K562 (cell line): ENCODE data around the gene SERF2. TPM values are rescaled to one million over a fixed set of nuclear protein-coding genes. Genes with fewer than 3 reads are reported as not detected.
A peak's percentile ranks its signal among the peaks of the same experiment; 100 is the strongest.

ENCODE experiments used
- ESRRA ChIP-seq: fragments of 450-650 bp; IDR thresholded peaks from 2 replicates; pipeline ENCODE4 v1.6.1; 2014; ENCODE audit warnings: low read depth, mild to moderate bottlenecking, moderate library complexity, borderline replicate concordance
- FOXM1 ChIP-seq, 2 experiments: fragments of 450-650 bp in 1 of 2; sonication (generic) in 1 of 2; formaldehyde crosslinking in 1 of 2; IDR thresholded peaks; 2 replicates each; pipeline versions ENCODE4 v1.6.1 to v1.9.0; 2017 to 2022; ENCODE audit warnings: low read depth in 2 of 2, mild to moderate bottlenecking in 2 of 2, missing genetic modification reagents in 1 of 2, moderate library complexity in 1 of 2
- GATAD2A ChIP-seq: fragments of 450-650 bp; IDR thresholded peaks from 2 replicates; pipeline ENCODE4 v1.6.1; 2017
- HDAC3 ChIP-seq: fragments of 450-650 bp; IDR thresholded peaks from 2 replicates; pipeline ENCODE4 v1.6.1; 2018; ENCODE audit warnings: borderline replicate concordance, mild to moderate bottlenecking, moderate library complexity; ENCODE audit not compliant: partially characterized antibody
- ILK ChIP-seq: fragments of 450-650 bp; IDR thresholded peaks from 2 replicates; pipeline ENCODE4 v1.6.1; 2016; ENCODE audit warnings: missing genetic modification characterization, low read depth, mild to moderate bottlenecking, missing compliant biosample characterization, moderate library complexity, borderline replicate concordance
- RAD21 ChIP-seq, 2 experiments: fragments of 250-450 bp in 1 of 2; fragments of 450-650 bp in 1 of 2; sonication (Bioruptor Pico) in 1 of 2; formaldehyde crosslinking in 1 of 2; IDR thresholded peaks in 1 of 2; conservative IDR thresholded peaks in 1 of 2; 2 replicates each; pipeline versions ENCODE4 v1.4.0 to v1.8.0; 2020 to 2022; ENCODE audit warnings: mild to moderate bottlenecking in 2 of 2, moderate library complexity in 1 of 2
- SIX5 ChIP-seq, 2 experiments: IDR thresholded peaks; 2 replicates each; pipeline ENCODE4 v1.6.1; 2011; ENCODE audit warnings: low read length in 2 of 2, borderline replicate concordance in 1 of 2, low read depth in 1 of 2, mild to moderate bottlenecking in 1 of 2, moderate library complexity in 1 of 2; ENCODE audit not compliant: insufficient read depth in 1 of 2
- SMC3 ChIP-seq: conservative IDR thresholded peaks from 2 replicates; pipeline ENCODE4 v1.6.1; 2011; ENCODE audit warnings: low read depth, low read length, improper control_type of control experiment; ENCODE audit not compliant: insufficient read depth
- TCF3 ChIP-seq: sonication (generic); formaldehyde crosslinking; IDR thresholded peaks from 2 replicates; pipeline ENCODE4 v1.4.0; 2020; ENCODE audit warnings: mild to moderate bottlenecking, missing genetic modification reagents
- TEAD4 ChIP-seq, 2 experiments: sonication (generic) in 1 of 2; formaldehyde crosslinking in 1 of 2; IDR thresholded peaks; 2 replicates each; pipeline versions ENCODE4 v1.6.1 to v1.8.0; 2012 to 2022; ENCODE audit warnings: borderline replicate concordance in 1 of 2, inconsistent platforms in 1 of 2, low read length in 1 of 2, mild to moderate bottlenecking in 1 of 2, missing genetic modification reagents in 1 of 2
- polyA plus RNA-seq, 8 experiments: library from polyadenylated mRNA; depleted of rRNA in 4 of 8; stranded (reverse) in 5 of 8; unstranded in 3 of 8; fragments of >200 nt; fragmentation: Nextera tagmentation in 2 of 8; fragmentation: Illumina TruSeq in 1 of 8; extraction: Ambion mirVana in 2 of 8; extraction: Trizol in 1 of 8; gene quantifications; 2 replicates each; pipeline versions ENCODE4 v1.2.1 to v1.2.3, GENCODE V29; 2011 to 2014; ENCODE audit warnings: inconsistent platforms in 1 of 8, missing spikeins in 1 of 8
- total RNA-seq, 7 experiments: library from RNA; depleted of rRNA in 6 of 7; stranded (reverse); fragments of >200 nt in 6 of 7; fragmentation: Illumina TruSeq in 2 of 7; extraction: Trizol in 2 of 7; gene quantifications; 2 replicates each; pipeline versions ENCODE4 v1.2.1 to v1.2.3, GENCODE V29; 2011 to 2021; ENCODE audit warnings: low replicate concordance in 1 of 7
- TF ChIP-seq, protein P1 (sequence below): fragments of 250-450 bp; sonication (Bioruptor Pico); IDR thresholded peaks from 2 replicates; pipeline ENCODE4 v1.4.0; 2020
- TF ChIP-seq, protein P2 (sequence below): fragments of 250-450 bp; sonication (Bioruptor Pico); IDR thresholded peaks from 2 replicates; pipeline ENCODE4 v1.8.0; 2021; ENCODE audit warnings: mild to moderate bottlenecking, moderate library complexity
- TF ChIP-seq, protein P3 (sequence below): fragments of 250-450 bp; sonication (Bioruptor Pico); IDR thresholded peaks from 2 replicates; pipeline ENCODE4 v1.5.0; 2021; ENCODE audit warnings: mild to moderate bottlenecking, borderline replicate concordance
- TF ChIP-seq, protein P4 (sequence below): fragments of 450-650 bp; formaldehyde crosslinking; IDR thresholded peaks from 2 replicates; pipeline ENCODE4 v1.4.0; 2022; ENCODE audit warnings: missing genetic modification characterization
- TF ChIP-seq, protein P5 (sequence below): fragments of 450-650 bp; formaldehyde crosslinking; IDR thresholded peaks from 2 replicates; pipeline ENCODE4 v1.4.0; 2020; ENCODE audit warnings: mild to moderate bottlenecking, moderate library complexity
- TF ChIP-seq, protein P6 (sequence below): fragments of 450-650 bp; IDR thresholded peaks from 2 replicates; pipeline ENCODE4 v1.6.1; 2016; ENCODE audit warnings: antibody characterized with exemption

The SERF2 gene
- total and polyA plus RNA-seq, 9 of the 15 experiments (the other 6 are each of a cell fraction or from before 2014, with no cell fraction given) = 497 to 3,360 (median 867) TPM

DNA sequence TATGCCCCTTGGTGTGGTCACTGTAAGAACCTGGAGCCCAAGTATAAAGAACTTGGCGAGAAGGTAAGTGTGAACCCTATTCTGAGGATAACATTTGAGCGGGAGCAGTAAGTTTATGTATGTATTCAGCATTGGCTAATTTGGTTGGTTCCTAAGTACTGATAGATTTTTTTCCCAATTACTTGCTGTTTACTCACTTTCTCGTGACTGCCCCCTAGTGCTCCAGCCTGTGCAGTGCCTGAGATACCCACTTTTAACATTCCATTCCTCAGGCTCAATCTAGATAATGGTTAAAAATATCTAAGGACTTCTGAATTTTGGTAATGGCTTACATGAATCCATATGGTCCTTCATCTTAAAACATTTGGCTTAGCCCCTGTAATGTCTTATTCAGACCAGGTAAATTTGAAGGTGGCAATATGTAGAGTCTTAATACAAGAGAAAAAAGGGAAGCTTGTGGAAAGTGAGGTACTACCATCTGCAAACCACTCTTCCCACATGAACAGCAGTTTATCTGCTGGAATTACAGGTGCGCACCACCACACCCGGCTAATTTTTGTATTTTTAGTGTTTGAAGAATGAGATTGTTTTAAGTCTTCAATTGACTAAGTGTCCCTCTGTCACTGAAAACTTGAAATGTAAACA lies 22.4 kb upstream of the SERF2 start (continued):
- TF ChIP-seq, protein P1, sequence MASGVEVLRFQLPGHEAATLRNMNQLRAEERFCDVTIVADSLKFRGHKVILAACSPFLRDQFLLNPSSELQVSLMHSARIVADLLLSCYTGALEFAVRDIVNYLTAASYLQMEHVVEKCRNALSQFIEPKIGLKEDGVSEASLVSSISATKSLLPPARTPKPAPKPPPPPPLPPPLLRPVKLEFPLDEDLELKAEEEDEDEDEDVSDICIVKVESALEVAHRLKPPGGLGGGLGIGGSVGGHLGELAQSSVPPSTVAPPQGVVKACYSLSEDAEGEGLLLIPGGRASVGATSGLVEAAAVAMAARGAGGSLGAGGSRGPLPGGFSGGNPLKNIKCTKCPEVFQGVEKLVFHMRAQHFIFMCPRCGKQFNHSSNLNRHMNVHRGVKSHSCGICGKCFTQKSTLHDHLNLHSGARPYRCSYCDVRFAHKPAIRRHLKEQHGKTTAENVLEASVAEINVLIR = no peak
- TF ChIP-seq GATAD2A = no peak
- TF ChIP-seq FOXM1 (IDR thresholded peaks at IDR 0.05; ENCODE audit: low read depth) = no peak
- TF ChIP-seq FOXM1 (CRISPR knock-in tag; IDR thresholded peaks at IDR 0.05; ENCODE audit: low read depth) = no peak
- TF ChIP-seq TEAD4 (IDR thresholded peaks at IDR 0.05; ENCODE audit: low read length) = peak; percentile 45
- TF ChIP-seq TEAD4 (CRISPR knock-in tag; IDR thresholded peaks at IDR 0.05; ENCODE audit: borderline replicate concordance) = no peak
- no peak for TF ChIP-seq HDAC3
- TF ChIP-seq, protein P2, sequence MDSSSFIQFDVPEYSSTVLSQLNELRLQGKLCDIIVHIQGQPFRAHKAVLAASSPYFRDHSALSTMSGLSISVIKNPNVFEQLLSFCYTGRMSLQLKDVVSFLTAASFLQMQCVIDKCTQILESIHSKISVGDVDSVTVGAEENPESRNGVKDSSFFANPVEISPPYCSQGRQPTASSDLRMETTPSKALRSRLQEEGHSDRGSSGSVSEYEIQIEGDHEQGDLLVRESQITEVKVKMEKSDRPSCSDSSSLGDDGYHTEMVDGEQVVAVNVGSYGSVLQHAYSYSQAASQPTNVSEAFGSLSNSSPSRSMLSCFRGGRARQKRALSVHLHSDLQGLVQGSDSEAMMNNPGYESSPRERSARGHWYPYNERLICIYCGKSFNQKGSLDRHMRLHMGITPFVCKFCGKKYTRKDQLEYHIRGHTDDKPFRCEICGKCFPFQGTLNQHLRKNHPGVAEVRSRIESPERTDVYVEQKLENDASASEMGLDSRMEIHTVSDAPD (CRISPR knock-in tag) = no peak
- TF ChIP-seq SMC3 = 0 out of 2 replicates have a peak, but pooled peaks have one; percentile 28
- TF ChIP-seq, protein P3, sequence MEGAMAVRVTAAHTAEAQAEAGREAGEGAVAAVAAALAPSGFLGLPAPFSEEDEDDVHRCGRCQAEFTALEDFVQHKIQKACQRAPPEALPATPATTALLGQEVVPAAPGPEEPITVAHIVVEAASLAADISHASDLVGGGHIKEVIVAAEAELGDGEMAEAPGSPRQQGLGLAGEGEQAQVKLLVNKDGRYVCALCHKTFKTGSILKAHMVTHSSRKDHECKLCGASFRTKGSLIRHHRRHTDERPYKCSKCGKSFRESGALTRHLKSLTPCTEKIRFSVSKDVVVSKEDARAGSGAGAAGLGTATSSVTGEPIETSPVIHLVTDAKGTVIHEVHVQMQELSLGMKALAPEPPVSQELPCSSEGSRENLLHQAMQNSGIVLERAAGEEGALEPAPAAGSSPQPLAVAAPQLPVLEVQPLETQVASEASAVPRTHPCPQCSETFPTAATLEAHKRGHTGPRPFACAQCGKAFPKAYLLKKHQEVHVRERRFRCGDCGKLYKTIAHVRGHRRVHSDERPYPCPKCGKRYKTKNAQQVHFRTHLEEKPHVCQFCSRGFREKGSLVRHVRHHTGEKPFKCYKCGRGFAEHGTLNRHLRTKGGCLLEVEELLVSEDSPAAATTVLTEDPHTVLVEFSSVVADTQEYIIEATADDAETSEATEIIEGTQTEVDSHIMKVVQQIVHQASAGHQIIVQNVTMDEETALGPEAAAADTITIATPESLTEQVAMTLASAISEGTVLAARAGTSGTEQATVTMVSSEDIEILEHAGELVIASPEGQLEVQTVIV = no peak
- TF ChIP-seq, protein P4, sequence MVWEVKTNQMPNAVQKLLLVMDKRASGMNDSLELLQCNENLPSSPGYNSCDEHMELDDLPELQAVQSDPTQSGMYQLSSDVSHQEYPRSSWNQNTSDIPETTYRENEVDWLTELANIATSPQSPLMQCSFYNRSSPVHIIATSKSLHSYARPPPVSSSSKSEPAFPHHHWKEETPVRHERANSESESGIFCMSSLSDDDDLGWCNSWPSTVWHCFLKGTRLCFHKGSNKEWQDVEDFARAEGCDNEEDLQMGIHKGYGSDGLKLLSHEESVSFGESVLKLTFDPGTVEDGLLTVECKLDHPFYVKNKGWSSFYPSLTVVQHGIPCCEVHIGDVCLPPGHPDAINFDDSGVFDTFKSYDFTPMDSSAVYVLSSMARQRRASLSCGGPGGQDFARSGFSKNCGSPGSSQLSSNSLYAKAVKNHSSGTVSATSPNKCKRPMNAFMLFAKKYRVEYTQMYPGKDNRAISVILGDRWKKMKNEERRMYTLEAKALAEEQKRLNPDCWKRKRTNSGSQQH = no peak
- no peak for TF ChIP-seq ESRRA
- TF ChIP-seq ILK (tag) = no peak
- no peak for TF ChIP-seq TCF3
- peak in 1 of 2 experiments; percentile 53; a peak in 2 of 4 replicates for TF ChIP-seq RAD21 (CRISPR knock-in tag; conservative IDR thresholded peaks at IDR 0.05 in 1 of 2, IDR thresholded peaks at IDR 0.05 in 1 of 2)
- TF ChIP-seq SIX5 (IDR thresholded peaks at IDR 0.05; ENCODE audit: borderline replicate concordance in 1 of 2, insufficient read depth in 1 of 2, low read depth in 1 of 2, low read length in 2 of 2) = no peak
- TF ChIP-seq, protein P5, sequence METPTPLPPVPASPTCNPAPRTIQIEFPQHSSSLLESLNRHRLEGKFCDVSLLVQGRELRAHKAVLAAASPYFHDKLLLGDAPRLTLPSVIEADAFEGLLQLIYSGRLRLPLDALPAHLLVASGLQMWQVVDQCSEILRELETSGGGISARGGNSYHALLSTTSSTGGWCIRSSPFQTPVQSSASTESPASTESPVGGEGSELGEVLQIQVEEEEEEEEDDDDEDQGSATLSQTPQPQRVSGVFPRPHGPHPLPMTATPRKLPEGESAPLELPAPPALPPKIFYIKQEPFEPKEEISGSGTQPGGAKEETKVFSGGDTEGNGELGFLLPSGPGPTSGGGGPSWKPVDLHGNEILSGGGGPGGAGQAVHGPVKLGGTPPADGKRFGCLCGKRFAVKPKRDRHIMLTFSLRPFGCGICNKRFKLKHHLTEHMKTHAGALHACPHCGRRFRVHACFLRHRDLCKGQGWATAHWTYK (CRISPR knock-in tag) = no peak
- TF ChIP-seq, protein P6, sequence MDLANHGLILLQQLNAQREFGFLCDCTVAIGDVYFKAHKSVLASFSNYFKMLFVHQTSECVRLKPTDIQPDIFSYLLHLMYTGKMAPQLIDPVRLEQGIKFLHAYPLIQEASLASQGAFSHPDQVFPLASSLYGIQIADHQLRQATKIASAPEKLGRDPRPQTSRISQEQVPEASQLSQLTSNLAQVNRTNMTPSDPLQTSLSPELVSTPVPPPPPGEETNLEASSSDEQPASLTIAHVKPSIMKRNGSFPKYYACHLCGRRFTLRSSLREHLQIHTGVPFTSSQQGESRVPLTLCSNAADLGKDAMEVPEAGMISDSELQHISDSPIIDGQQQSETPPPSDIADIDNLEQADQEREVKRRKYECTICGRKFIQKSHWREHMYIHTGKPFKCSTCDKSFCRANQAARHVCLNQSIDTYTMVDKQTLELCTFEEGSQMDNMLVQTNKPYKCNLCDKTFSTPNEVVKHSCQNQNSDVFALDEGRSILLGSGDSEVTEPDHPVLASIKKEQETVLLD = no peak
